ENCODE data around the gene PROC. TPM values are rescaled to one million over a fixed set of nuclear protein-coding genes. Genes with fewer than 3 reads are reported as not detected.

The PROC gene
- total RNA-seq, 1 experiment from 2014 or later, result 0.58 TPM

GRCh38 chr2:127421871-127422558 is 3.8 kb downstream of the PROC start:
- no peaks in the 10 kb centered on the region for H3K36me3 ChIP-seq (ENCODE audit: low read depth, low read length)
- intact Hi-C loops (cut with micrococcal nuclease), result no loop called here
- no peak overlapping the region for H3K9ac ChIP-seq (ENCODE audit: low read length)
- ChIA-PET POLR2A (ENCODE audit: unreplicated experiment) (no interaction called here), CTCF (no interaction called here)
- H2AFZ ChIP-seq (ENCODE audit: low read length), result no peak overlapping the region
- ATAC-seq, result no peak
- no peak overlapping the region for H3K4me3 ChIP-seq (ENCODE audit: low read length)
- H3F3A ChIP-seq (ENCODE audit: low read length, unreplicated experiment), result no peaks in the 10 kb centered on the region
- DNase-seq, result no peak
- TF ChIP-seq EZH2phosphoT487 (IDR thresholded peaks at IDR 0.05; ENCODE audit: borderline replicate concordance, low read length) (no peak), EZH2 (IDR thresholded peaks at IDR 0.05; ENCODE audit: low read length, unreplicated experiment) (no peak), CTCF (conservative IDR thresholded peaks at IDR 0.05; ENCODE audit: low read depth, low read length) (no peak)
- peaks cover 7% of the 10 kb centered on the region; the same call in 1 of the 2 replicates for H3K4me1 ChIP-seq (ENCODE audit: insufficient read depth, low read length)
- H4K20me1 ChIP-seq (ENCODE audit: low read length), result no peaks in the 10 kb centered on the region
- H3K27ac ChIP-seq (ENCODE audit: low read length), result no peak overlapping the region
- no peaks in the 10 kb centered on the region for H3K9me3 ChIP-seq (ENCODE audit: low read length)
- BruUV-seq (replicated peaks), result no TSS peak
- H3K4me2 ChIP-seq (ENCODE audit: low read length), result no peak overlapping the region
- peaks cover 6% of the 10 kb centered on the region for H3K27me3 ChIP-seq (ENCODE audit: low read length)
- no peaks in the 10 kb centered on the region for H3K79me2 ChIP-seq (ENCODE audit: low read length)
- no peaks in the 10 kb centered on the region for H3K9me2 ChIP-seq (replicated peaks; ENCODE audit: low read length)

- Histone ChIP-seq H3K9me3 (ENCODE audit: low read length) (no peaks in the 10 kb centered on the region), H3F3A (ENCODE audit: low read length, unreplicated experiment) (no peaks in the 10 kb centered on the region), H3K4me2 (ENCODE audit: low read length) (peak overlapping the region; percentile 95), H3K27me3 (ENCODE audit: low read length) (peaks cover 6% of the 10 kb centered on the region), H3K4me3 (ENCODE audit: low read length) (peak overlapping the region; percentile 67), H4K20me1 (ENCODE audit: low read length) (no peaks in the 10 kb centered on the region), H3K36me3 (ENCODE audit: low read depth, low read length) (no peaks in the 10 kb centered on the region), H3K4me1 (ENCODE audit: insufficient read depth, low read length) (peaks cover 7% of the 10 kb centered on the region; the same call in 1 of the 2 replicates), H2AFZ (ENCODE audit: low read length) (peak overlapping the region; percentile 85), H3K9ac (ENCODE audit: low read length) (no peak overlapping the region), H3K9me2 (replicated peaks; ENCODE audit: low read length) (no peaks in the 10 kb centered on the region), H3K27ac (ENCODE audit: low read length) (no peak overlapping the region), H3K79me2 (ENCODE audit: low read length) (no peaks in the 10 kb centered on the region)
- DNase-seq, result no peak
- no peak for TF ChIP-seq EZH2phosphoT487 (IDR thresholded peaks at IDR 0.05; ENCODE audit: borderline replicate concordance, low read length)
- POLR2A ChIA-PET (ENCODE audit: unreplicated experiment), result interaction anchor here (0.6 to 0.7 kb wide), 2 partner anchors 32 to 36 kb away, joined by 3 to 4 read pairs; no protein-coding TSS in a partner anchor
- intact Hi-C loops (cut with micrococcal nuclease), result no loop called here
- peak; percentile 54 for ATAC-seq
- BruUV-seq (replicated peaks), result no TSS peak
- CTCF ChIA-PET, result no interaction called here
Measured at GRCh38 chr2:127422559-127423477, 4.6 kb downstream of the PROC start.

- Histone ChIP-seq H3K9ac (ENCODE audit: low read length) (no peak overlapping the region), H4K20me1 (ENCODE audit: low read length) (no peaks in the 10 kb centered on the region), H3K27me3 (ENCODE audit: low read length) (peaks cover 6% of the 10 kb centered on the region), H3K9me3 (ENCODE audit: low read length) (no peaks in the 10 kb centered on the region), H3K4me3 (ENCODE audit: low read length) (peak overlapping the region; percentile 67), H3K9me2 (replicated peaks; ENCODE audit: low read length) (no peaks in the 10 kb centered on the region), H3K4me1 (ENCODE audit: insufficient read depth, low read length) (peaks cover 7% of the 10 kb centered on the region; the same call in 1 of the 2 replicates), H3F3A (ENCODE audit: low read length, unreplicated experiment) (no peaks in the 10 kb centered on the region), H3K4me2 (ENCODE audit: low read length) (peak overlapping the region; percentile 95), H2AFZ (ENCODE audit: low read length) (peak overlapping the region; percentile 85), H3K27ac (ENCODE audit: low read length) (no peak overlapping the region), H3K79me2 (ENCODE audit: low read length) (no peaks in the 10 kb centered on the region), H3K36me3 (ENCODE audit: low read depth, low read length) (no peaks in the 10 kb centered on the region)
- POLR2A ChIA-PET (ENCODE audit: unreplicated experiment), result interaction anchor here (0.6 to 0.7 kb wide), 2 partner anchors 31 to 37 kb away, joined by 3 to 4 read pairs; no protein-coding TSS in a partner anchor
- CTCF ChIA-PET, result no interaction called here
- peak; percentile 30 for DNase-seq
- BruUV-seq (replicated peaks), result no TSS peak
- intact Hi-C loops (cut with micrococcal nuclease), result no loop called here
- no peak for TF ChIP-seq CTCF (conservative IDR thresholded peaks at IDR 0.05; ENCODE audit: low read depth, low read length)
- no peak for TF ChIP-seq EZH2 (IDR thresholded peaks at IDR 0.05; ENCODE audit: low read length, unreplicated experiment)
- TF ChIP-seq EZH2phosphoT487 (IDR thresholded peaks at IDR 0.05; ENCODE audit: borderline replicate concordance, low read length), result no peak
- ATAC-seq, result peak; percentile 76
Measured at GRCh38 chr2:127423478-127423843, 5.2 kb downstream of the PROC start.

Measured in PC-3 (cell line).